B cell (primary cell): ENCODE measurements around the gene PCDHGC4. TPM values are rescaled to one million over a fixed set of nuclear protein-coding genes. Genes with fewer than 3 reads are reported as not detected.

Source experiments
- ATAC-seq: fragments of 200-7000 bp; cut with Tn5 transposase; one replicate; pipeline ENCODE4 v1.10.0; 2021; ENCODE audit warnings: low read depth, mild to moderate bottlenecking, moderate number of reproducible peaks, moderate library complexity
- CTCF ChIA-PET: fragments of 350-600 bp; sonication (Branson Sonifier 250); formaldehyde crosslinking; loops from one replicate; lab custom pipeline; 2021; ENCODE audit warnings: antibody characterized with exemption, inconsistent platforms; lab: Charles Lee
- POLR2A ChIA-PET: fragments of 350-600 bp; sonication (Branson Sonifier 250); formaldehyde crosslinking; loops from one replicate; lab custom pipeline; 2021; ENCODE audit warnings: antibody characterized with exemption; lab: Charles Lee
- DNase-seq: peaks from one replicate; pipeline ENCODE4 v3.0.0; 2013
- H2AFZ ChIP-seq: 2 replicates; pipeline ENCODE4 v1.6.1; 2012; ENCODE audit warnings: mild to moderate bottlenecking, low read depth, low read length; ENCODE audit not compliant: insufficient read depth, poor library complexity, severe bottlenecking
- H3K27ac ChIP-seq, 2 donors: 1 replicate in 1 of 2; 2 replicates in 1 of 2; pipeline ENCODE4 v1.5.1; 2012 to 2013; ENCODE audit warnings: low read length in 2 of 2, mild to moderate bottlenecking in 2 of 2, moderate library complexity in 1 of 2
- H3K27me3 ChIP-seq, 4 experiments: fragments of 200-600 bp in 1 of 4; sonication (generic) in 1 of 4; replicated peaks in 1 of 4; 1 replicate in 2 of 4; 2 replicates in 2 of 4; pipeline versions ENCODE4 v1.6.1 to v1.7.0; 2013 to 2016; ENCODE audit warnings: low read length in 3 of 4, mild to moderate bottlenecking in 2 of 4, mixed read lengths in 1 of 4, moderate library complexity in 1 of 4; ENCODE audit not compliant: insufficient read depth in 4 of 4, control insufficient read depth in 3 of 4; ENCODE audit errors: control extremely low read depth in 1 of 4
- H3K36me3 ChIP-seq, 2 experiments: replicated peaks in 1 of 2; 1 replicate in 1 of 2; 2 replicates in 1 of 2; pipeline versions ENCODE4 v1.6.1 to v1.7.1; 2013; ENCODE audit warnings: low read length in 1 of 2; ENCODE audit not compliant: insufficient read depth in 2 of 2, control insufficient read depth in 1 of 2; ENCODE audit errors: control extremely low read depth in 1 of 2, extremely low read depth in 1 of 2
- H3K4me1 ChIP-seq, 2 donors: fragments of 200-600 bp in 1 of 2; sonication (generic) in 1 of 2; 1 replicate in 1 of 2; 2 replicates in 1 of 2; pipeline versions ENCODE4 v1.5.1 to v1.6.1; 2013 to 2017; ENCODE audit warnings: low read length in 2 of 2; ENCODE audit not compliant: control insufficient read depth in 2 of 2, insufficient read depth in 2 of 2
- H3K4me2 ChIP-seq: replicated peaks from 2 replicates; pipeline ENCODE3; 2012; ENCODE audit warnings: mild to moderate bottlenecking, low read depth, low read length; ENCODE audit not compliant: poor library complexity, severe bottlenecking
- H3K4me3 ChIP-seq, 5 experiments: fragments of 200-600 bp in 1 of 5; sonication (generic) in 1 of 5; 1 replicate in 3 of 5; 2 replicates in 2 of 5; pipeline versions ENCODE4 v1.5.1 to v1.7.0; 2011 to 2016; ENCODE audit warnings: low read length in 4 of 5, mild to moderate bottlenecking in 4 of 5, low read depth in 2 of 5, control low read depth in 1 of 5, moderate library complexity in 1 of 5; ENCODE audit not compliant: insufficient read depth in 1 of 5; ENCODE audit errors: control extremely low read depth in 1 of 5, extremely low read depth in 1 of 5
- H3K79me2 ChIP-seq: fragments of 200-600 bp; sonication (generic); one replicate; pipeline ENCODE4 v1.6.0; 2016; ENCODE audit warnings: low read length; ENCODE audit not compliant: control insufficient read depth, insufficient read depth
- H3K9ac ChIP-seq: fragments of 200-600 bp; sonication (generic); 2 replicates; pipeline ENCODE4 v1.6.1; 2017; ENCODE audit warnings: mild to moderate bottlenecking, low read length, moderate library complexity
- H3K9me3 ChIP-seq, 3 donors: one replicate each; pipeline versions ENCODE4 v1.6.1 to v1.7.1; 2013; ENCODE audit warnings: low read length in 2 of 3; ENCODE audit not compliant: control insufficient read depth in 2 of 3, insufficient read depth in 1 of 3; ENCODE audit errors: control extremely low read depth in 1 of 3
- H4K20me1 ChIP-seq: 2 replicates; pipeline ENCODE4 v1.6.0; 2012; ENCODE audit warnings: mild to moderate bottlenecking, low read length; ENCODE audit not compliant: insufficient read depth, control insufficient read depth, poor library complexity, severe bottlenecking
- H3K27ac Mint-ChIP-seq: one replicate; pipeline ENCODE4 v1.8.0; 2021; ENCODE audit warnings: mixed read lengths
- H3K27me3 Mint-ChIP-seq: one replicate; pipeline ENCODE4 v1.8.0; 2021; ENCODE audit warnings: mixed read lengths
- H3K4me1 Mint-ChIP-seq: one replicate; pipeline ENCODE4 v1.8.0; 2021; ENCODE audit warnings: mixed read lengths
- H3K4me3 Mint-ChIP-seq: one replicate; pipeline ENCODE4 v1.8.0; 2021; ENCODE audit warnings: mixed read lengths
- H3K9me3 Mint-ChIP-seq: one replicate; pipeline ENCODE4 v1.8.0; 2022; ENCODE audit warnings: mixed read lengths; ENCODE audit not compliant: insufficient read depth
- CTCF ChIP-seq: fragments of 200-600 bp; IDR thresholded peaks from one replicate; pipeline ENCODE4 v1.8.0; 2022; ENCODE audit warnings: antibody characterized with exemption, mild to moderate bottlenecking
- EZH2 ChIP-seq: IDR thresholded peaks from 2 replicates; pipeline ENCODE4 v1.6.1; 2012; ENCODE audit warnings: borderline replicate concordance, low read depth, mild to moderate bottlenecking, moderate library complexity, low read length; ENCODE audit not compliant: insufficient read depth, poor library complexity, severe bottlenecking
- WGBS: methylation state at CpG from one replicate; pipeline ENCODE4 v1.1.5; 2013; ENCODE audit warnings: missing lambda C conversion rate; ENCODE audit not compliant: insufficient coverage; 5-methylcytosine and 5-hydroxymethylcytosine counted together
- intact Hi-C: fragments of 100-400 bp; cut with micrococcal nuclease; formaldehyde crosslinking; loops from one replicate; pipeline ENCODE4 v1.10.0; 2022
- polyA plus RNA-seq: library from polyadenylated mRNA; depleted of rRNA; stranded (reverse); fragments of >200 nt; gene quantifications from 2 replicates; pipeline ENCODE4 v1.2.3, GENCODE V29; 2012
- total RNA-seq, 2 donors: library from RNA; stranded (reverse); fragments of 120-200 nt in 1 of 2; gene quantifications; 1 replicate in 1 of 2; 2 replicates in 1 of 2; pipeline versions ENCODE4 v1.2.3 to v1.2.4, GENCODE V29; 2013 to 2022

PCDHGC4 gene
- total and polyA plus RNA-seq, 2 donors (not counting 1 experiment from before 2014, with no cell fraction given), result 0.09 to 0.42 TPM

- H3K4me3 ChIP-seq, result no peak overlapping the region
- H3K27ac ChIP-seq, result no peak overlapping the region
- peaks cover 59% of the 10 kb centered on the region for H3K27me3 Mint-ChIP-seq
- intact Hi-C loops, result no loop called here
- no peak for DNase-seq
- 90% methylated on average over 10 of the region's 10 CpGs for WGBS
- no peaks in the 10 kb centered on the region for H3K36me3 ChIP-seq
- no peaks in the 10 kb centered on the region for H3K9me3 Mint-ChIP-seq
- peaks cover 0 to 76% (median 29%) of the 10 kb centered on the region in 4 experiments for H3K27me3 ChIP-seq
- H4K20me1 ChIP-seq, result no peaks in the 10 kb centered on the region
- ChIA-PET POLR2A (no interaction called here), CTCF (interaction anchor here (0.7 to 2.0 kb wide), 4 partner anchors 16 to 35 kb away, joined by 3 to 7 read pairs (median 3); no protein-coding TSS in a partner anchor)
- H3K79me2 ChIP-seq, result no peaks in the 10 kb centered on the region
- H3K4me2 ChIP-seq, result no peak overlapping the region
- H2AFZ ChIP-seq, result no peak overlapping the region
- H3K9ac ChIP-seq, result no peak overlapping the region
- peaks cover 0 to 28% (median 0%) of the 10 kb centered on the region in 3 donors for H3K9me3 ChIP-seq
- H3K27ac Mint-ChIP-seq, result no peak overlapping the region
- H3K4me3 Mint-ChIP-seq, result no peak overlapping the region
- H3K4me1 ChIP-seq, result peaks cover 25 to 28% of the 10 kb centered on the region in 2 donors
- TF ChIP-seq CTCF (no peak), EZH2 (no peak)
- H3K4me1 Mint-ChIP-seq, result peaks cover 23% of the 10 kb centered on the region
- ATAC-seq, result no peak
These were observed 5.0 kb downstream of the PCDHGC4 start for GRCh38 chr5:141489841-141490240.

DNA sequence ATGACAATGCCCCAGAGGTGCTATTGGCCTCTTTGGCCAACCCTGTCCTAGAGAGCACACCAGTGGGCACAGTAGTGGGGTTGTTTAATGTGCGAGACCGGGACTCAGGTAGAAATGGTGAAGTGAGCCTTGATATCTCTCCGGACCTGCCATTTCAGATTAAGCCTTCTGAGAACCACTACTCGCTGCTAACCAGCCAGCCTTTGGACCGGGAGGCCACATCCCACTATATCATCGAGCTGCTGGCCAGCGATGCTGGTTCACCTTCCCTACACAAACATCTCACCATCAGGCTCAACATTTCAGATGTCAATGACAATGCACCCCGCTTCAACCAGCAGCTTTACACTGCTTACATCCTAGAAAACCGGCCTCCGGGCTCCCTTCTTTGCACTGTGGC is 5.4 kb downstream of the PCDHGC4 start:
- ATAC-seq, result no peak
- Mint-ChIP-seq H3K27me3 (peaks cover 56% of the 10 kb centered on the region), H3K4me1 (peaks cover 19% of the 10 kb centered on the region), H3K9me3 (no peaks in the 10 kb centered on the region), H3K27ac (no peak overlapping the region), H3K4me3 (peak overlapping the region; percentile 30)
- WGBS, result 97% methylated on average over 9 of the region's 10 CpGs
- no peak overlapping the region for H3K27ac ChIP-seq
- H3K9ac ChIP-seq, result no peak overlapping the region
- peaks cover 0 to 75% (median 27%) of the 10 kb centered on the region in 4 experiments for H3K27me3 ChIP-seq
- no peak overlapping the region for H3K4me2 ChIP-seq
- H3K36me3 ChIP-seq, result no peaks in the 10 kb centered on the region
- no peaks in the 10 kb centered on the region for H3K79me2 ChIP-seq
- no peak for DNase-seq
- H3K4me1 ChIP-seq, result peaks cover 21 to 23% of the 10 kb centered on the region in 2 donors
- H3K9me3 ChIP-seq, result peaks cover 0 to 28% (median 0%) of the 10 kb centered on the region in 3 donors
- H3K4me3 ChIP-seq, result no peak overlapping the region
- H4K20me1 ChIP-seq, result no peaks in the 10 kb centered on the region
- CTCF ChIA-PET, result interaction anchor here (1.1 to 2.0 kb wide), 2 partner anchors 16 to 34 kb away, joined by 3 to 7 read pairs; no protein-coding TSS in a partner anchor
- no peak overlapping the region for H2AFZ ChIP-seq
- POLR2A ChIA-PET, result no interaction called here
- TF ChIP-seq EZH2 (no peak), CTCF (no peak)
- intact Hi-C loops, result no loop called here
